Upper lobe of left lung (tissue), 6 donors: ENCODE results near the gene SF3A1. TPM values are rescaled to one million over a fixed set of nuclear protein-coding genes. Genes with fewer than 3 reads are reported as not detected.
"Not testable (repeated sequence)": the region's sequence is repeated elsewhere in the genome, so short reads cannot be mapped to it uniquely, and the experiment has no call there.

Experiments
- ATAC-seq, 2 donors: fragments of 200-7000 bp; cut with Tn5 transposase; one replicate each; pipeline ENCODE4 v1.9.1; 2022; ENCODE audit warnings: mild to moderate bottlenecking in 2 of 2, moderate library complexity in 2 of 2; ENCODE audit not compliant: low FRiP score in 2 of 2
- DNase-seq, 2 donors: peaks; one replicate each; pipeline ENCODE4 v3.0.0-alpha.2; 2019 to 2020
- H3K27ac ChIP-seq, 4 donors: fragments of 200-600 bp; sonication (generic); one replicate each; pipeline ENCODE4 v1.5.1; 2016 to 2019
- H3K27me3 ChIP-seq, 4 donors: fragments of 200-600 bp; sonication (generic); one replicate each; pipeline ENCODE4 v1.5.1; 2017 to 2019
- H3K36me3 ChIP-seq, 4 donors: fragments of 200-600 bp; sonication (generic); one replicate each; pipeline ENCODE4 v1.5.1; 2016 to 2019
- H3K4me1 ChIP-seq, 4 donors: fragments of 200-600 bp; sonication (generic); one replicate each; pipeline ENCODE4 v1.5.1; 2018 to 2019
- H3K4me3 ChIP-seq, 4 donors: fragments of 200-600 bp; sonication (generic); one replicate each; pipeline ENCODE4 v1.5.1; 2017 to 2019; ENCODE audit warnings: mild to moderate bottlenecking in 2 of 4, moderate library complexity in 1 of 4
- H3K9me3 ChIP-seq, 4 donors: fragments of 200-600 bp; sonication (generic); one replicate each; pipeline ENCODE4 v1.5.1; 2018 to 2019
- EP300 ChIP-seq, 4 donors: sonication (generic); formaldehyde crosslinking; IDR thresholded peaks; one replicate each; pipeline ENCODE4 v1.5.1; 2017; ENCODE audit warnings: antibody characterized with exemption in 4 of 4, control low read depth in 2 of 4
- POLR2A ChIP-seq, 4 donors: fragments of 450-650 bp; IDR thresholded peaks; one replicate each; pipeline ENCODE4 v1.5.1; 2016 to 2017; ENCODE audit warnings: antibody characterized with exemption in 4 of 4, mild to moderate bottlenecking in 2 of 4
- POLR2AphosphoS5 ChIP-seq, 2 donors: sonication (generic); formaldehyde crosslinking; IDR thresholded peaks; one replicate each; pipeline ENCODE4 v1.5.1; 2017; ENCODE audit warnings: antibody characterized with exemption in 2 of 2
- WGBS, 2 donors: methylation state at CpG; one replicate each; pipeline ENCODE4 v1.1.5; 2017 to 2018; 5-methylcytosine and 5-hydroxymethylcytosine counted together
- total RNA-seq, 6 donors: library from RNA; depleted of rRNA in 4 of 6; stranded (reverse); fragments of >200 nt in 4 of 6; gene quantifications; one replicate each; pipeline versions ENCODE4 v1.1.0 to v1.2.1, GENCODE V29; 2016 to 2021
- TF ChIP-seq, protein P1 (sequence below), 6 experiments: fragments of 450-650 bp in 4 of 6; fragments of 200-600 bp in 2 of 6; sonication (generic) in 2 of 6; IDR thresholded peaks; one replicate each; pipeline ENCODE4 v1.5.1; 2016 to 2019; ENCODE audit warnings: antibody characterized with exemption in 6 of 6
- donor health status: DM: no; HTN: no; CAD: no; lungs with moderate emphysema.
- donor health status: DM: no; HTN: yes; CAD: no; lungs with severe emphysema.

SF3A1 gene
- total RNA-seq, 6 donors from 2014 or later, result 89.1 to 204 (median 138) TPM

GRCh38 chr22:30402028-30402765, 45.5 kb upstream of the SF3A1 start:
- ATAC-seq (no peak), DNase-seq (no peak)
- Histone ChIP-seq H3K27ac (no peak overlapping the region), H3K9me3 (no peaks in the 10 kb centered on the region), H3K27me3 (peaks cover 0 to 18% (median 0%) of the 10 kb centered on the region in 4 donors), H3K4me3 (no peak overlapping the region), H3K36me3 (peaks cover 0 to 4% (median 0%) of the 10 kb centered on the region in 4 donors), H3K4me1 (peaks cover 11 to 18% (median 13%) of the 10 kb centered on the region in 4 donors)
- WGBS, 2 donors, result 85 to 91% methylated on average over 5 of the region's 5 CpGs
- TF ChIP-seq POLR2AphosphoS5 (IDR thresholded peaks at IDR 0.05) (no peak), POLR2A (IDR thresholded peaks at IDR 0.05) (no peak), EP300 (IDR thresholded peaks at IDR 0.05) (no peak)
- TF ChIP-seq, protein P1, sequence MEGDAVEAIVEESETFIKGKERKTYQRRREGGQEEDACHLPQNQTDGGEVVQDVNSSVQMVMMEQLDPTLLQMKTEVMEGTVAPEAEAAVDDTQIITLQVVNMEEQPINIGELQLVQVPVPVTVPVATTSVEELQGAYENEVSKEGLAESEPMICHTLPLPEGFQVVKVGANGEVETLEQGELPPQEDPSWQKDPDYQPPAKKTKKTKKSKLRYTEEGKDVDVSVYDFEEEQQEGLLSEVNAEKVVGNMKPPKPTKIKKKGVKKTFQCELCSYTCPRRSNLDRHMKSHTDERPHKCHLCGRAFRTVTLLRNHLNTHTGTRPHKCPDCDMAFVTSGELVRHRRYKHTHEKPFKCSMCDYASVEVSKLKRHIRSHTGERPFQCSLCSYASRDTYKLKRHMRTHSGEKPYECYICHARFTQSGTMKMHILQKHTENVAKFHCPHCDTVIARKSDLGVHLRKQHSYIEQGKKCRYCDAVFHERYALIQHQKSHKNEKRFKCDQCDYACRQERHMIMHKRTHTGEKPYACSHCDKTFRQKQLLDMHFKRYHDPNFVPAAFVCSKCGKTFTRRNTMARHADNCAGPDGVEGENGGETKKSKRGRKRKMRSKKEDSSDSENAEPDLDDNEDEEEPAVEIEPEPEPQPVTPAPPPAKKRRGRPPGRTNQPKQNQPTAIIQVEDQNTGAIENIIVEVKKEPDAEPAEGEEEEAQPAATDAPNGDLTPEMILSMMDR (IDR thresholded peaks at IDR 0.05), result no peak

GRCh38 chr22:30401024-30401423, 44.3 kb upstream of the SF3A1 start:
- not testable (repeated sequence) for ATAC-seq
- peaks cover 0 to 26% (median 0%) of the 10 kb centered on the region in 4 donors for H3K27me3 ChIP-seq

GRCh38 chr22:30400159-30400558, 43.5 kb upstream of the SF3A1 start:
- Histone ChIP-seq H3K27me3 (peaks cover 0 to 26% (median 0%) of the 10 kb centered on the region in 4 donors), H3K27ac (no peak overlapping the region), H3K9me3 (no peaks in the 10 kb centered on the region), H3K36me3 (no peaks in the 10 kb centered on the region), H3K4me3 (no peak overlapping the region), H3K4me1 (peaks cover 20 to 27% (median 22%) of the 10 kb centered on the region in 4 donors)
- DNase-seq, result no peak
- WGBS, 2 donors, result 77 to 82% methylated on average over 1 of the region's 1 CpG
- TF ChIP-seq EP300 (IDR thresholded peaks at IDR 0.05), result no peak
- TF ChIP-seq POLR2AphosphoS5 (IDR thresholded peaks at IDR 0.05), result no peak
- TF ChIP-seq, protein P1 (IDR thresholded peaks at IDR 0.05), result no peak
- ATAC-seq, result no peak

More at GRCh38 chr22:30401024-30401423, 44.3 kb upstream of the SF3A1 start:
- not testable (repeated sequence) for H3K4me3 ChIP-seq, H3K36me3 ChIP-seq, H3K27ac ChIP-seq, DNase-seq, H3K9me3 ChIP-seq
- WGBS, 2 donors, result 93 to 99% methylated on average over 3 of the region's 3 CpGs
- H3K4me1 ChIP-seq, result peaks cover 20 to 27% (median 22%) of the 10 kb centered on the region in 4 donors

GRCh38 chr22:30399718-30400117, 43.0 kb upstream of the SF3A1 start:
- Histone ChIP-seq H3K27me3 (peaks cover 0 to 26% (median 0%) of the 10 kb centered on the region in 4 donors), H3K9me3 (no peaks in the 10 kb centered on the region), H3K4me1 (peaks cover 20 to 27% (median 22%) of the 10 kb centered on the region in 4 donors), H3K36me3 (no peaks in the 10 kb centered on the region), H3K27ac (no peak overlapping the region), H3K4me3 (no peak overlapping the region)
- ATAC-seq, result no peak
- DNase-seq, result no peak
- 79 to 91% methylated on average over 5 of the region's 5 CpGs for WGBS, 2 donors
- no peak for TF ChIP-seq POLR2A (IDR thresholded peaks at IDR 0.05)
- TF ChIP-seq POLR2AphosphoS5 (IDR thresholded peaks at IDR 0.05), result no peak
- TF ChIP-seq, protein P1 (IDR thresholded peaks at IDR 0.05), result no peak
- TF ChIP-seq EP300 (IDR thresholded peaks at IDR 0.05), result no peak

- Histone ChIP-seq H3K4me1 (peaks cover 20 to 27% (median 22%) of the 10 kb centered on the region in 4 donors), H3K9me3 (no peaks in the 10 kb centered on the region), H3K27ac (no peak overlapping the region), H3K4me3 (no peak overlapping the region), H3K27me3 (peaks cover 0 to 26% (median 0%) of the 10 kb centered on the region in 4 donors), H3K36me3 (no peaks in the 10 kb centered on the region)
- ATAC-seq, result no peak
- WGBS, 2 donors, result 64 to 74% methylated on average over 23 to 25 of the region's 25 CpGs
- no peak for DNase-seq
- no peak for TF ChIP-seq EP300 (IDR thresholded peaks at IDR 0.05)
- TF ChIP-seq, protein P1 (IDR thresholded peaks at IDR 0.05), result no peak
- TF ChIP-seq POLR2AphosphoS5 (IDR thresholded peaks at IDR 0.05), result no peak
- no peak for TF ChIP-seq POLR2A (IDR thresholded peaks at IDR 0.05)
These were observed 42.3 kb upstream of the SF3A1 start for GRCh38 chr22:30398685-30399680.
